CD14-positive monocyte (primary cell): Measurements from ENCODE around the gene LRP1B. TPM values are rescaled to one million over a fixed set of nuclear protein-coding genes. Genes with fewer than 3 reads are reported as not detected.

Experiments used
- DNase-seq, 3 donors: peaks; one replicate each; pipeline ENCODE4 v3.0.0-alpha.2; 2011 to 2022
- H2AFZ ChIP-seq: 2 replicates; pipeline ENCODE4 v1.6.0; 2012; ENCODE audit warnings: mild to moderate bottlenecking, low read depth, low read length, inconsistent platforms; ENCODE audit not compliant: insufficient read depth, poor library complexity, severe bottlenecking
- H3K27ac ChIP-seq, 2 donors: 1 replicate in 1 of 2; 2 replicates in 1 of 2; pipeline ENCODE4 v1.5.1; 2012 to 2013; ENCODE audit warnings: low read length in 2 of 2, control low read depth in 1 of 2, inconsistent platforms in 1 of 2, low read depth in 1 of 2, mild to moderate bottlenecking in 1 of 2
- H3K27me3 ChIP-seq, 2 donors: one replicate each; pipeline versions ENCODE4 v1.6.0 to v1.6.1; 2011 to 2013; ENCODE audit warnings: low read length in 2 of 2; ENCODE audit not compliant: control insufficient read depth in 2 of 2, insufficient read depth in 2 of 2
- H3K36me3 ChIP-seq, 2 donors: replicated peaks in 1 of 2; 1 replicate in 1 of 2; 2 replicates in 1 of 2; pipeline versions ENCODE4 v1.5.1 to v1.6.1; 2012 to 2013; ENCODE audit warnings: low read length in 2 of 2, control low read depth in 1 of 2, inconsistent platforms in 1 of 2, mild to moderate bottlenecking in 1 of 2; ENCODE audit not compliant: insufficient read depth in 2 of 2, control insufficient read depth in 1 of 2
- H3K4me1 ChIP-seq, 2 donors: 1 replicate in 1 of 2; 2 replicates in 1 of 2; pipeline versions ENCODE4 v1.5.1 to v1.6.1; 2012 to 2013; ENCODE audit warnings: low read length in 2 of 2, control low read depth in 1 of 2, inconsistent platforms in 1 of 2, mild to moderate bottlenecking in 1 of 2, moderate library complexity in 1 of 2; ENCODE audit not compliant: insufficient read depth in 2 of 2, control insufficient read depth in 1 of 2
- H3K4me2 ChIP-seq: replicated peaks from 2 replicates; pipeline ENCODE3; 2012; ENCODE audit warnings: low read length, moderate library complexity, mild to moderate bottlenecking; ENCODE audit not compliant: poor library complexity, severe bottlenecking; ENCODE audit errors: extremely low read depth
- H3K4me3 ChIP-seq, 3 experiments: fragments of 200-600 bp in 1 of 3; sonication (generic) in 1 of 3; replicated peaks in 1 of 3; 1 replicate in 2 of 3; 2 replicates in 1 of 3; pipeline ENCODE4 v1.5.1; 2011 to 2013; ENCODE audit warnings: low read length in 3 of 3, mild to moderate bottlenecking in 3 of 3, control low read depth in 2 of 3, low read depth in 2 of 3, inconsistent platforms in 1 of 3, moderate library complexity in 1 of 3
- H3K79me2 ChIP-seq: 2 replicates; pipeline ENCODE4 v1.6.0; 2012; ENCODE audit warnings: mild to moderate bottlenecking, control low read depth, inconsistent platforms, low read length, moderate library complexity; ENCODE audit not compliant: insufficient read depth
- H3K9ac ChIP-seq: 2 replicates; pipeline ENCODE4 v1.6.0; 2017; ENCODE audit warnings: low read length, mild to moderate bottlenecking; ENCODE audit not compliant: insufficient read depth, poor library complexity, severe bottlenecking
- H3K9me3 ChIP-seq, 2 donors: replicated peaks in 1 of 2; 1 replicate in 1 of 2; 2 replicates in 1 of 2; pipeline versions ENCODE4 v1.5.1 to v1.6.1; 2012 to 2013; ENCODE audit warnings: low read length in 2 of 2, control low read depth in 1 of 2; ENCODE audit not compliant: control insufficient read depth in 1 of 2, insufficient read depth in 1 of 2
- H4K20me1 ChIP-seq: 2 replicates; pipeline ENCODE4 v1.6.0; 2012; ENCODE audit warnings: mild to moderate bottlenecking, low read length, control low read depth, moderate library complexity; ENCODE audit not compliant: insufficient read depth
- H3K27ac Mint-ChIP-seq, 7 donors: one replicate each; pipeline ENCODE4 v1.8.0; 2020; ENCODE audit warnings: mild to moderate bottlenecking in 7 of 7, mixed read lengths in 7 of 7, moderate library complexity in 6 of 7, inconsistent platforms in 2 of 7
- H3K27me3 Mint-ChIP-seq, 3 donors: one replicate each; pipeline ENCODE4 v1.8.0; 2021 to 2022; ENCODE audit warnings: low read depth in 3 of 3, mild to moderate bottlenecking in 3 of 3, mixed read lengths in 3 of 3, moderate library complexity in 3 of 3, inconsistent platforms in 1 of 3
- H3K36me3 Mint-ChIP-seq, 2 donors: one replicate each; pipeline ENCODE4 v1.8.0; 2020; ENCODE audit warnings: mixed read lengths in 2 of 2, inconsistent platforms in 1 of 2, mild to moderate bottlenecking in 1 of 2
- H3K4me1 Mint-ChIP-seq: one replicate; pipeline ENCODE4 v1.8.0; 2020; ENCODE audit warnings: mild to moderate bottlenecking, mixed read lengths
- H3K4me3 Mint-ChIP-seq, 2 donors: one replicate each; pipeline ENCODE4 v1.8.0; 2020; ENCODE audit warnings: mild to moderate bottlenecking in 2 of 2, mixed read lengths in 2 of 2, moderate library complexity in 1 of 2
- H3K9me3 Mint-ChIP-seq, 7 donors: one replicate each; pipeline ENCODE4 v1.8.0; 2020 to 2022; ENCODE audit warnings: mixed read lengths in 7 of 7, mild to moderate bottlenecking in 6 of 7, moderate library complexity in 6 of 7, inconsistent platforms in 2 of 7
- CTCF ChIP-seq: fragments of 200-600 bp; IDR thresholded peaks from one replicate; pipeline ENCODE4 v1.8.0; 2022; ENCODE audit warnings: antibody characterized with exemption, mild to moderate bottlenecking
- WGBS: methylation state at CpG from one replicate; pipeline ENCODE4 v1.1.5; 2013; ENCODE audit warnings: missing lambda C conversion rate; ENCODE audit not compliant: insufficient coverage; 5-methylcytosine and 5-hydroxymethylcytosine counted together
- intact Hi-C, 2 donors: fragments of 100-400 bp; cut with micrococcal nuclease; formaldehyde crosslinking; loops; one replicate each; pipeline versions ENCODE4 v1.15.0 to v1.15.1; 2023
- polyA plus RNA-seq, 3 donors: library from polyadenylated mRNA; depleted of rRNA in 1 of 3; unstranded in 2 of 3; stranded (reverse) in 1 of 3; fragments of 300-500 nt in 2 of 3; fragments of >200 nt in 1 of 3; fragmentation: Illumina TruSeq in 2 of 3; gene quantifications; 1 replicate in 2 of 3; 2 replicates in 1 of 3; pipeline ENCODE4 v1.2.3, GENCODE V29; 2012 to 2021

Gene LRP1B
- polyA plus RNA-seq, 3 donors: not detected

GRCh38 chr2:140273408-140273807 is 1857.4 kb downstream of the LRP1B start:
- WGBS: 100% methylated on average over 2 of the region's 4 CpGs
- Mint-ChIP-seq H3K4me3 (no peak overlapping the region), H3K27me3 (no peaks in the 10 kb centered on the region), H3K27ac (no peak overlapping the region), H3K4me1 (no peaks in the 10 kb centered on the region), H3K36me3 (no peaks in the 10 kb centered on the region), H3K9me3 (peaks cover 0 to 4% (median 0%) of the 10 kb centered on the region in 7 donors)
- no peak overlapping the region for H3K27ac ChIP-seq
- no peaks in the 10 kb centered on the region for H3K27me3 ChIP-seq
- no peak overlapping the region for H3K4me3 ChIP-seq
- H3K9me3 ChIP-seq: no peaks in the 10 kb centered on the region
- intact Hi-C loops: no loop called here
- no peaks in the 10 kb centered on the region for H3K79me2 ChIP-seq
- H3K4me2 ChIP-seq: no peak overlapping the region
- H3K9ac ChIP-seq: no peak overlapping the region
- TF ChIP-seq CTCF: no peak
- H3K4me1 ChIP-seq: no peaks in the 10 kb centered on the region
- no peaks in the 10 kb centered on the region for H3K36me3 ChIP-seq
- H2AFZ ChIP-seq: no peak overlapping the region
- H4K20me1 ChIP-seq: no peaks in the 10 kb centered on the region
- DNase-seq: no peak

- 78% methylated on average over 1 of the region's 1 CpG for WGBS
- Mint-ChIP-seq H3K27ac (no peak overlapping the region), H3K4me1 (no peaks in the 10 kb centered on the region), H3K9me3 (peaks cover 0 to 1% (median 0%) of the 10 kb centered on the region in 7 donors), H3K4me3 (no peak overlapping the region), H3K36me3 (no peaks in the 10 kb centered on the region), H3K27me3 (no peaks in the 10 kb centered on the region)
- no peak overlapping the region for H3K4me2 ChIP-seq
- H3K27me3 ChIP-seq: no peaks in the 10 kb centered on the region
- no peak overlapping the region for H3K4me3 ChIP-seq
- intact Hi-C loops: no loop called here
- no peak overlapping the region for H3K27ac ChIP-seq
- H3K9ac ChIP-seq: no peak overlapping the region
- no peak for DNase-seq
- H3K9me3 ChIP-seq: no peaks in the 10 kb centered on the region
- no peaks in the 10 kb centered on the region for H3K79me2 ChIP-seq
- no peaks in the 10 kb centered on the region for H3K36me3 ChIP-seq
- no peak overlapping the region for H2AFZ ChIP-seq
- no peak for TF ChIP-seq CTCF
- no peaks in the 10 kb centered on the region for H4K20me1 ChIP-seq
- no peaks in the 10 kb centered on the region for H3K4me1 ChIP-seq
These were observed 1860.6 kb downstream of the LRP1B start for GRCh38 chr2:140270224-140270623.
